Measurements from ENCODE around the gene BANK1. TPM values are rescaled to one million over a fixed set of nuclear protein-coding genes. Genes with fewer than 3 reads are reported as not detected.

Gene BANK1
- total RNA-seq, 2 experiments from 2014 or later: not detected

GRCh38 chr4:101853691-101854090 is 63.2 kb downstream of the BANK1 start:
- BruUV-seq (replicated peaks): no TSS peak
- no peaks in the 10 kb centered on the region for H3K9me2 ChIP-seq (ENCODE audit: insufficient read depth, low read length)
- H3K4me2 ChIP-seq (ENCODE audit: low read length): no peak overlapping the region
- H3K4me1 ChIP-seq (ENCODE audit: insufficient read depth, low read length, poor library complexity, severe bottlenecking): no peaks in the 10 kb centered on the region
- POLR2A ChIA-PET: no interaction called here
- H4K20me1 ChIP-seq (ENCODE audit: insufficient read depth, low read length): no peaks in the 10 kb centered on the region
- TF ChIP-seq EZH2phosphoT487 (IDR thresholded peaks at IDR 0.05; ENCODE audit: borderline replicate concordance, low read depth, low read length): no peak
- no peak for TF ChIP-seq CTCF (conservative IDR thresholded peaks at IDR 0.05; ENCODE audit: low read length)
- CTCF ChIA-PET (ENCODE audit: unreplicated experiment): no interaction called here
- no peaks in the 10 kb centered on the region for H3K36me3 ChIP-seq (ENCODE audit: insufficient read depth, low read length)
- no peak overlapping the region for H3K27ac ChIP-seq (ENCODE audit: low read depth, low read length, poor library complexity, severe bottlenecking)
- H3K9me3 ChIP-seq (ENCODE audit: low read length): no peaks in the 10 kb centered on the region
- intact Hi-C loops (cut with micrococcal nuclease; ENCODE audit: unreplicated experiment): no loop called here
- no peaks in the 10 kb centered on the region for H3K79me2 ChIP-seq (ENCODE audit: insufficient read depth, low read depth, low read length)
- DNase-seq (ENCODE audit: low spot score): no peak
- no peak overlapping the region for H2AFZ ChIP-seq (ENCODE audit: low read length)
- no peak overlapping the region for H3K4me3 ChIP-seq (ENCODE audit: low read depth, low read length, poor library complexity, severe bottlenecking)

GRCh38 chr4:101855239-101855638 is 64.7 kb downstream of the BANK1 start:
- no peak for TF ChIP-seq EZH2phosphoT487 (IDR thresholded peaks at IDR 0.05; ENCODE audit: borderline replicate concordance, low read depth, low read length)
- no peak for TF ChIP-seq CTCF (conservative IDR thresholded peaks at IDR 0.05; ENCODE audit: low read length)
- no peaks in the 10 kb centered on the region for H4K20me1 ChIP-seq (ENCODE audit: insufficient read depth, low read length)
- no peaks in the 10 kb centered on the region for H3K4me1 ChIP-seq (ENCODE audit: insufficient read depth, low read length, poor library complexity, severe bottlenecking)
- H3K36me3 ChIP-seq (ENCODE audit: insufficient read depth, low read length): no peaks in the 10 kb centered on the region
- no peak for DNase-seq (ENCODE audit: low spot score)
- no peaks in the 10 kb centered on the region for H3K9me3 ChIP-seq (ENCODE audit: low read length)
- H3K4me2 ChIP-seq (ENCODE audit: low read length): no peak overlapping the region
- ChIA-PET POLR2A (no interaction called here), CTCF (ENCODE audit: unreplicated experiment) (no interaction called here)
- H3K27ac ChIP-seq (ENCODE audit: low read depth, low read length, poor library complexity, severe bottlenecking): no peak overlapping the region
- no peaks in the 10 kb centered on the region for H3K9me2 ChIP-seq (ENCODE audit: insufficient read depth, low read length)
- BruUV-seq (replicated peaks): no TSS peak
- no peak overlapping the region for H2AFZ ChIP-seq (ENCODE audit: low read length)
- no peaks in the 10 kb centered on the region for H3K79me2 ChIP-seq (ENCODE audit: insufficient read depth, low read depth, low read length)
- intact Hi-C loops (cut with micrococcal nuclease; ENCODE audit: unreplicated experiment): no loop called here
- no peak overlapping the region for H3K4me3 ChIP-seq (ENCODE audit: low read depth, low read length, poor library complexity, severe bottlenecking)

- CTCF ChIA-PET (ENCODE audit: unreplicated experiment): no interaction called here
- Histone ChIP-seq H3K9me2 (ENCODE audit: insufficient read depth, low read length) (no peaks in the 10 kb centered on the region), H3K36me3 (ENCODE audit: insufficient read depth, low read length) (no peaks in the 10 kb centered on the region), H3K79me2 (ENCODE audit: insufficient read depth, low read depth, low read length) (no peaks in the 10 kb centered on the region), H4K20me1 (ENCODE audit: insufficient read depth, low read length) (no peaks in the 10 kb centered on the region), H3K4me3 (ENCODE audit: low read depth, low read length, poor library complexity, severe bottlenecking) (no peak overlapping the region), H3K27ac (ENCODE audit: low read depth, low read length, poor library complexity, severe bottlenecking) (no peak overlapping the region), H3K4me1 (ENCODE audit: insufficient read depth, low read length, poor library complexity, severe bottlenecking) (no peaks in the 10 kb centered on the region), H2AFZ (ENCODE audit: low read length) (no peak overlapping the region), H3K4me2 (ENCODE audit: low read length) (no peak overlapping the region), H3K9me3 (ENCODE audit: low read length) (no peaks in the 10 kb centered on the region)
- POLR2A ChIA-PET: no interaction called here
- no peak for TF ChIP-seq EZH2phosphoT487 (IDR thresholded peaks at IDR 0.05; ENCODE audit: borderline replicate concordance, low read depth, low read length)
- TF ChIP-seq CTCF (conservative IDR thresholded peaks at IDR 0.05; ENCODE audit: low read length): no peak
- intact Hi-C loops (cut with micrococcal nuclease; ENCODE audit: unreplicated experiment): no loop called here
- BruUV-seq (replicated peaks): no TSS peak
- no peak for DNase-seq (ENCODE audit: low spot score)
These were observed 65.6 kb downstream of the BANK1 start for GRCh38 chr4:101856149-101856548.
